Natural killer cell (primary cell): ENCODE measurements around the gene CASTOR2. TPM values are rescaled to one million over a fixed set of nuclear protein-coding genes. Genes with fewer than 3 reads are reported as not detected.

ENCODE experiments used
- ATAC-seq, 3 donors: fragments of 150-1000 bp in 2 of 3; fragments of 200-7000 bp in 1 of 3; cut with Tn5 transposase; 1 replicate in 1 of 3; 2 replicates in 2 of 3; pipeline ENCODE4 v1.10.0; 2021; ENCODE audit warnings: mild to moderate bottlenecking in 2 of 3, moderate library complexity in 2 of 3
- DNase-seq, 2 donors: peaks; one replicate each; pipeline versions ENCODE4 v3.0.0 to v3.0.0-alpha.2; 2013 to 2021; ENCODE audit warnings: mixed read lengths in 1 of 2
- H3K27ac ChIP-seq: one replicate; pipeline ENCODE4 v1.5.1; 2013; ENCODE audit warnings: mild to moderate bottlenecking, low read length
- H3K27me3 ChIP-seq: one replicate; pipeline ENCODE4 v1.6.1; 2013; ENCODE audit warnings: low read length; ENCODE audit not compliant: control insufficient read depth, insufficient read depth
- H3K36me3 ChIP-seq: one replicate; pipeline ENCODE4 v1.6.1; 2013; ENCODE audit warnings: low read length; ENCODE audit not compliant: control insufficient read depth, insufficient read depth
- H3K4me1 ChIP-seq: one replicate; pipeline ENCODE4 v1.6.1; 2013; ENCODE audit warnings: low read length; ENCODE audit not compliant: control insufficient read depth, insufficient read depth
- H3K4me3 ChIP-seq: one replicate; pipeline ENCODE4 v1.5.1; 2013; ENCODE audit warnings: low read length
- H3K9me3 ChIP-seq: one replicate; pipeline ENCODE4 v1.6.1; 2013; ENCODE audit warnings: low read length; ENCODE audit not compliant: control insufficient read depth, insufficient read depth
- H3K27ac Mint-ChIP-seq, 2 donors: one replicate each; pipeline ENCODE4 v1.8.0; 2022; ENCODE audit warnings: mild to moderate bottlenecking in 2 of 2, mixed read lengths in 2 of 2, moderate library complexity in 1 of 2
- H3K27me3 Mint-ChIP-seq, 2 donors: one replicate each; pipeline ENCODE4 v1.8.0; 2022; ENCODE audit warnings: low read depth in 2 of 2, mixed read lengths in 2 of 2
- H3K36me3 Mint-ChIP-seq: one replicate; pipeline ENCODE4 v1.8.0; 2022; ENCODE audit warnings: mixed read lengths
- H3K4me1 Mint-ChIP-seq, 2 donors: one replicate each; pipeline ENCODE4 v1.8.0; 2022; ENCODE audit warnings: mixed read lengths in 2 of 2
- H3K4me3 Mint-ChIP-seq: one replicate; pipeline ENCODE4 v1.8.0; 2022; ENCODE audit warnings: mild to moderate bottlenecking, moderate library complexity, mixed read lengths
- H3K9me3 Mint-ChIP-seq, 2 donors: one replicate each; pipeline ENCODE4 v1.8.0; 2022; ENCODE audit warnings: mixed read lengths in 2 of 2
- whole genome bisulfite sequencing: methylation state at CpG from one replicate; pipeline ENCODE4 v1.1.7; 2013; ENCODE audit warnings: missing lambda C conversion rate; ENCODE audit not compliant: insufficient coverage; 5-methylcytosine and 5-hydroxymethylcytosine counted together
- intact Hi-C: fragments of 100-400 bp; cut with micrococcal nuclease; formaldehyde crosslinking; loops from one replicate; pipeline ENCODE4 v1.14.2; 2022
- total RNA-seq, 4 donors: library from RNA; stranded (reverse); fragments of 120-200 nt in 1 of 4; gene quantifications; one replicate each; pipeline versions ENCODE4 v1.2.3 to v1.2.4, GENCODE V29; 2013 to 2022
- TF ChIP-seq, protein P1 (sequence below): fragments of 200-600 bp; IDR thresholded peaks from one replicate; pipeline ENCODE4 v1.8.0; 2022; ENCODE audit warnings: antibody characterized with exemption

The CASTOR2 gene
- total RNA-seq, 3 donors from 2014 or later (not counting 1 experiment from before 2014, with no cell fraction given), result 10.0 to 14.9 (median 10.8) TPM

DNA sequence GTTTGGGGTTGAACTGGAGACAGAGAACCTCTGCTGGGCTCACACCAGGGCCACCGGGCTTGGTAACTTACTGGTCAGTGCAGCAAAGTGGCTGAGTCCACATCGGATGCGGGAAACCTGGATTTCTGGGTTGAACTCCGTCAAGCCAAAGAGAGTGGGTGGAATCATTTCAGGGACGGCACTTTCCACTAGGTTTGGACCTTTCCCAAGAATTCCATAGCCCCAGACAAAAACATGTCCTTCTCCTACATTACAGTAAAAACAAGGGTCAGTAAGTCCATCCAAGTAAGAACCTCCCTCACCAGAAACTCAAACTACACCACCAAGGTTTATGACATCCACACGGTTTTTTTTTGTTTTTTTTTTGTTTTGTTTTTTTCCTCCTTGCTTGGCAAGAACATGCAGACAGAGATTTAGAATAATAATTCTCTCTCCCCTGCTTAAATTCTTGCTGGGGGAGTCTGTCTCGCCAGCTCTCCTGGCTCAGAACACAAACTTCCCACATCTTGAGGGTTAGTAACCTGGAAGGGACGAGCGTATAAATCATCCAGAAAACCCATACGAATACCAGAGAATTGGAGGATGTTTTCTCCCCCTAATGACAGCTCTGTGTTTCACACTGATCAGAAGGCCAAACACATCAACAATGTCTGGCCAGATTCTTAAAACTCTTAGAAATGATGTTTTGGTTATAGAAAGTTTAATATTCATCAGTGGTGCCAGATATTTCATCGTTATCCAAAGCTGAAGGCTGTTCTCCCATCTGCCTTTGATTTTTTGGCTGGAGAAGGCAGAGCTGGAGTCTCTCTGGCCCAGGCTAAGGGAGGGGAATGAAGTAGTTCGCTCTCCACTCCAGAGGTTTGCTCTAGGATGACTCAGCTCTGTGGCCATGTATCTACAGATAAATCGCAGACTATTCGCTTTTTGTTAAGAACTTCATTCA lies 91.6 kb downstream of the CASTOR2 start:
- no peaks in the 10 kb centered on the region for H3K27me3 ChIP-seq
- no peaks in the 10 kb centered on the region for H3K4me1 ChIP-seq
- peaks cover 60% of the 10 kb centered on the region for H3K36me3 ChIP-seq
- ATAC-seq, result no peak
- no peaks in the 10 kb centered on the region for H3K9me3 Mint-ChIP-seq
- TF ChIP-seq, protein P1, sequence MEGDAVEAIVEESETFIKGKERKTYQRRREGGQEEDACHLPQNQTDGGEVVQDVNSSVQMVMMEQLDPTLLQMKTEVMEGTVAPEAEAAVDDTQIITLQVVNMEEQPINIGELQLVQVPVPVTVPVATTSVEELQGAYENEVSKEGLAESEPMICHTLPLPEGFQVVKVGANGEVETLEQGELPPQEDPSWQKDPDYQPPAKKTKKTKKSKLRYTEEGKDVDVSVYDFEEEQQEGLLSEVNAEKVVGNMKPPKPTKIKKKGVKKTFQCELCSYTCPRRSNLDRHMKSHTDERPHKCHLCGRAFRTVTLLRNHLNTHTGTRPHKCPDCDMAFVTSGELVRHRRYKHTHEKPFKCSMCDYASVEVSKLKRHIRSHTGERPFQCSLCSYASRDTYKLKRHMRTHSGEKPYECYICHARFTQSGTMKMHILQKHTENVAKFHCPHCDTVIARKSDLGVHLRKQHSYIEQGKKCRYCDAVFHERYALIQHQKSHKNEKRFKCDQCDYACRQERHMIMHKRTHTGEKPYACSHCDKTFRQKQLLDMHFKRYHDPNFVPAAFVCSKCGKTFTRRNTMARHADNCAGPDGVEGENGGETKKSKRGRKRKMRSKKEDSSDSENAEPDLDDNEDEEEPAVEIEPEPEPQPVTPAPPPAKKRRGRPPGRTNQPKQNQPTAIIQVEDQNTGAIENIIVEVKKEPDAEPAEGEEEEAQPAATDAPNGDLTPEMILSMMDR, result no peak
- H3K4me3 Mint-ChIP-seq, result no peak overlapping the region
- H3K4me3 ChIP-seq, result no peak overlapping the region
- intact Hi-C loops, result no loop called here
- H3K9me3 ChIP-seq, result no peaks in the 10 kb centered on the region
- H3K4me1 Mint-ChIP-seq, result no peaks in the 10 kb centered on the region
- WGBS, result 95% methylated on average over 14 of the region's 14 CpGs
- no peak for DNase-seq
- peak overlapping the region in 1 of 2 donors; percentile 13 for H3K27ac Mint-ChIP-seq
- no peak overlapping the region for H3K27ac ChIP-seq
- H3K36me3 Mint-ChIP-seq, result no peaks in the 10 kb centered on the region
- no peaks in the 10 kb centered on the region for H3K27me3 Mint-ChIP-seq

DNA sequence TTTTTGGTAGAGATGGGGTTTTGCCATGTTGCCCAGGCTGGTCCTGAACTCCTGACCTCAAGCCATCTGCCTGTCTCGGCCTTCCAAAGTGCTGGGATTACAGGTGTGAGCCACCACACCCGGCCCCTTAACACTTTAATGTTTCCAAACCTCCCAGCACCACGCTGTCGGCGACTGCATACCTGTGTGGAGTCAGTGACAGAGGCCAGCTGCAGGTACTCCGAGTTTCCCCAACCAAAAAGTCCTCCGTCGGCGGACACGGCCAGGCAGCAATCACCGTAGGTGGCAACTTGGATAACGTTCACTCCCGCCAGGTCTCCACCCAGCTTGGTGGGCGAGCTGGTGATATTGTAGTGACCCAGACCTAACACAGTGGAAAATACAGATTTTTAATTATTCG lies 93.9 kb downstream of the CASTOR2 start:
- H3K4me1 ChIP-seq, result no peaks in the 10 kb centered on the region
- no peak overlapping the region for H3K4me3 Mint-ChIP-seq
- no peaks in the 10 kb centered on the region for H3K36me3 Mint-ChIP-seq
- intact Hi-C loops, result no loop called here
- TF ChIP-seq, protein P1, result no peak
- H3K9me3 Mint-ChIP-seq, result no peaks in the 10 kb centered on the region
- no peak overlapping the region for H3K4me3 ChIP-seq
- peaks cover 0 to 6% of the 10 kb centered on the region in 2 donors for H3K4me1 Mint-ChIP-seq
- peaks cover 69% of the 10 kb centered on the region for H3K36me3 ChIP-seq
- H3K27ac ChIP-seq, result no peak overlapping the region
- no peaks in the 10 kb centered on the region for H3K27me3 Mint-ChIP-seq
- WGBS, result 98% methylated on average over 15 of the region's 15 CpGs
- DNase-seq (no peak), ATAC-seq (no peak)
- H3K9me3 ChIP-seq, result no peaks in the 10 kb centered on the region
- H3K27me3 ChIP-seq, result no peaks in the 10 kb centered on the region
- H3K27ac Mint-ChIP-seq, result no peak overlapping the region

DNA sequence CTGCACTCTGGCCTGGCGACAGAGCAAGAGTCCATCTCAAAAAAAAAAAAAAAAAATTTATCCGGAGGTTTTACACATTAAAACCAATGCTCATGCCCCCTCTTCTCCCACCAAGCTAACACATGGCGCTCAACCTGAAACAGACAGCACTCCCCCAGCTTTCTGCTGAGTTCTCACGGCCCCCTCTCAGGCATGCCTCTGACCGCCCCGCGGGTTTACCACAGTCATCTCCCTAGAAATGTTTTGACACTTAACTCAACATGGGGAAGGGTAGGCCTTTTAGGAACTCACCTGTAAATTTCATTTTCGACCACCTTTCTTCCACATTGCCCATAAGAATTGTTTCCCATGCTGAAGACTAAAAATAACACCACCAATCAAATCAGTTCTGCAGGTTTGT lies 99.8 kb downstream of the CASTOR2 start:
- Histone ChIP-seq H3K36me3 (peaks cover 67% of the 10 kb centered on the region), H3K4me1 (no peaks in the 10 kb centered on the region), H3K27me3 (no peaks in the 10 kb centered on the region), H3K27ac (no peak overlapping the region), H3K9me3 (no peaks in the 10 kb centered on the region), H3K4me3 (no peak overlapping the region)
- intact Hi-C loops, result no loop called here
- WGBS, result 89% methylated on average over 7 of the region's 8 CpGs
- H3K27ac Mint-ChIP-seq, result no peak overlapping the region
- peaks cover 0 to 6% of the 10 kb centered on the region in 2 donors for H3K4me1 Mint-ChIP-seq
- no peaks in the 10 kb centered on the region for H3K27me3 Mint-ChIP-seq
- no peak overlapping the region for H3K4me3 Mint-ChIP-seq
- ATAC-seq (no peak), DNase-seq (no peak)
- no peaks in the 10 kb centered on the region for H3K9me3 Mint-ChIP-seq
- TF ChIP-seq, protein P1, result no peak
- H3K36me3 Mint-ChIP-seq, result no peaks in the 10 kb centered on the region
